RWPE1 (cell line): ENCODE data around the gene PIP5K1C.

Experiments
- CTCF ChIA-PET: fragments of 350-600 bp; sonication (Branson Sonifier 250); formaldehyde crosslinking; extraction: SDS; loops from one replicate; lab custom pipeline; 2021; lab: Yijun Ruan, JAX
- POLR2A ChIA-PET: fragments of 400-600 bp; formaldehyde crosslinking; extraction: SDS; loops from one replicate; lab custom pipeline; 2020; ENCODE audit warnings: antibody characterized with exemption; ENCODE audit not compliant: low non-redundant PET; lab: Yijun Ruan, JAX
- DNase-seq: peaks from one replicate; pipeline ENCODE4 v3.0.0; 2012; ENCODE audit warnings: low spot score
- H3K27ac ChIP-seq: fragments of 450-650 bp; 2 replicates; pipeline ENCODE4 v1.5.1; 2017
- CTCF ChIP-seq: fragments of 450-650 bp; conservative IDR thresholded peaks from 2 replicates; pipeline ENCODE4 v1.5.1; 2017; ENCODE audit warnings: low read depth, mild to moderate bottlenecking

The PIP5K1C gene

GRCh38 chr19:3661284-3662238 is 38.7 kb downstream of the PIP5K1C start:
- ChIA-PET POLR2A (no interaction called here), CTCF (interaction anchor here (0.6 to 1.3 kb wide), 2 partner anchors 187 to 218 kb away, joined by 3 to 6 read pairs; no protein-coding TSS in a partner anchor)
- DNase-seq: no peak
- TF ChIP-seq CTCF: no peak
- H3K27ac ChIP-seq: no peak overlapping the region; the same call in 1 of the 2 replicates

DNA sequence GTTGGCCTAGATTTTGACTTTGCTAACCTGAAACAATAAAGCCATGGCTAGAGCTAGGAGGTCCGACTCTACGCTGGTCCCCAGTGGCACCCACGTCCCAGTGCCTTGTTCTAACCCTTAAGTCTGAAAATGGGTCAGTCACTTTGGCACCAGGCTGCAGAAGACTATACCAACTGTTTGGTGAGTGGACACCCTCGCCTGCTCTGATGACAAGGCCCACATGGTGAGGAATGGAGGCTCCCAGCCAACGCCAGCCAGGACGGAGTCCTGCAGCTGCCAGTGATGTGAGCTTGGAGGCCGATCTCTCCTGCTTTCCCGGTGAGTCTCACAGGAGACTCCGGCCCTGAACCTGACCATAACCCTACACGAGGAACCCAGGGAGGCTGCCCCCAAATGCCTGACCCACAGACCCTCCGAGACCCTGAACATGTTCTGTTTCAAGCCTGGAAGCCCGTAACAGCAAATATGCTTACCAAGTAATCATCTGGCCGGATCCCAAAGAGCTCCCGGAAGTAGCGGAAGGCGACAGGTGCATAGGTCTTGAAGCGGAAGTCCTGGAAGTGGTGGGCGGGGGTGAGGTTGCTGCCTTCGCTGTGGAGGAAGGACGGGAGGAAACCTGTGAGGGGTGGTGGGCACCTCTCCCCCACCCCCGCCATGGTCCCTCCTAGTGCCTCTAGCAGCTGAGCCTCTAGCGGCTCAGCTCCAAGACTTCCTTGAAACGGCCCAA is 39.6 kb downstream of the PIP5K1C start:
- TF ChIP-seq CTCF: no peak
- CTCF ChIA-PET: interaction anchor here (0.6 to 1.3 kb wide), 2 partner anchors 57 to 188 kb away, joined by 3 to 6 read pairs; no protein-coding TSS in a partner anchor
- H3K27ac ChIP-seq: peak overlapping the region; percentile 13; the same call in 1 of the 2 replicates
- POLR2A ChIA-PET: no interaction called here
- no peak for DNase-seq

DNA sequence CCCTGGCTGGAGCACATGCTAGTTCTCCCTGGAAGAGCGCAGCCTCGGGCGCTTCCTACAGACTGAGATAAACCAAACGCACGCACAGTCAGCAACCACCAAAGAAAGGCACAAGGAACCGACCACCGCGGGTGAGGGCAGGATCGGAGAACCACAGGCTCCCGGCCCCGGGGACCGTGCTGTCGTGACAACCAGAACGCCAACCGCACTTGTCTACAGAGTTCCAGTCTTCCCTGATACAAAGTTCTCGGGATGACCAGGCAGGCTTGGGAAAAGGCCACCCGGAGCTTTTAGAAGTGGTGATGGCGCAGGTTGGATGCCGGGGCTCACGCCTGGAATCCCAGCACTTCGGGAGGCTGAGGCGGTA is 40.5 kb downstream of the PIP5K1C start:
- ChIA-PET POLR2A (no interaction called here), CTCF (no interaction called here)
- no peak overlapping the region for H3K27ac ChIP-seq
- DNase-seq: no peak
- TF ChIP-seq CTCF: no peak

GRCh38 chr19:3658870-3659745 is 41.2 kb downstream of the PIP5K1C start:
- H3K27ac ChIP-seq: 0 out of 2 replicates have a peak overlapping the region, but pooled peaks have one; percentile 20
- no peak for DNase-seq
- POLR2A ChIA-PET: no interaction called here
- CTCF ChIA-PET: no interaction called here
- TF ChIP-seq CTCF: no peak

DNA sequence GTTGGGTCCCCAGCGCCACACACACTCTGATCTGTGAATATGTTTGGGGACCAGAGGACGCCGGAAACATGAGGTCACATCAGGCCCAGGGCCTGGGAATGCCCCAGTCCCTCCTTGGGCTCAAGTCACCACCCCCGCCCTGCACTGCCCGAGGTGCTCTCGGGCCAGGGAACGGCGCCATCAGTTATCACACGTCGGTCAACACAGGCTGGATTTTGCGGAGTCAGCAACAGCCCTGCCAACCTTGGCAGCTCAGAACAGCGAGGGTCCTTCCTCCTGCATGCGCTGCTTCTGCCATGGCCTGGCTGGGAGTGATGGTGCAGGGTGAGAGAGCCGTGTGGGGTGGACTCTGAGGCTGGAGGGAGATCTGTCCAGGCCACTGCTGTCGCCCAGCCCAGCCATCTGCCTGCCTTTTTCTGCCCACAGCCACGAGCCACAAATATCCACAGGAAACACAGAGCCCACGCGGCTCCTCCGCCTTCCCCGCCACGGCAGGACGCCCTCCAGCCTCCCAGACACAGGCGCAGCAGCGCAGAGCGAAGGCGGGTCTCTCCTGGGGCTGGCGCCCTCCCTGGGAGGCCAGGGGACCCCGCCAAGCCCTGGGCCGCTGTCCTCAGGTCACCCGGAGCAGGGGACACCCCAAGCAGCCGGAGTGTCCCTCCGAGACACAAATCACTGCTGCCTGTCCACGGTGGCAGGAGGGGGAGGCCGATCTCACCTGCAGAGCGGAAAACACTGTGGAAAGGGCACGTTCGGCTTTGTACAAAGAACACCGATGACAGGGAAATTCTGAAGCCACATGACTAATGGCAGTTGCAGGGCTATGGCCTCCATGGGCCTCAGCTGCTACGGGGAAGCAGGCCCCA is 42.0 kb downstream of the PIP5K1C start:
- 0 out of 2 replicates have a peak overlapping the region, but pooled peaks have one; percentile 20 for H3K27ac ChIP-seq
- ChIA-PET POLR2A (no interaction called here), CTCF (no interaction called here)
- no peak for DNase-seq
- TF ChIP-seq CTCF: no peak
